PFSK-1 (cell line): Measurements from ENCODE around the gene RAG1.

Experiments used
- FOXP2 ChIP-seq: optimal IDR thresholded peaks from 2 replicates; pipeline ENCODE3; 2011; ENCODE audit warnings: borderline replicate concordance, control low read depth, inconsistent platforms; ENCODE audit not compliant: insufficient read depth; ENCODE audit errors: extremely low read length, extremely low read depth
- POLR2AphosphoS5 ChIP-seq: IDR thresholded peaks from 2 replicates; pipeline ENCODE4 v1.6.1; 2012; ENCODE audit warnings: low read depth, mild to moderate bottlenecking, control low read depth, low read length, moderate library complexity
- REST ChIP-seq, 2 experiments: IDR thresholded peaks; 2 replicates each; pipeline versions ENCODE4 v1.6.1 to v1.8.0; 2011 to 2012; ENCODE audit warnings: low read depth in 2 of 2, low read length in 2 of 2, control low read depth in 1 of 2, inconsistent platforms in 1 of 2, mild to moderate bottlenecking in 1 of 2, moderate library complexity in 1 of 2; ENCODE audit not compliant: insufficient read depth in 1 of 2
- SIN3A ChIP-seq: IDR thresholded peaks from 2 replicates; pipeline ENCODE4 v1.6.1; 2012; ENCODE audit warnings: mild to moderate bottlenecking, low read length, moderate library complexity, borderline replicate concordance; ENCODE audit not compliant: insufficient read depth
- TAF1 ChIP-seq: IDR thresholded peaks from 2 replicates; pipeline ENCODE4 v1.6.1; 2012; ENCODE audit warnings: low read length, control low read depth, borderline replicate concordance; ENCODE audit not compliant: insufficient read depth

The RAG1 gene

GRCh38 chr11:36618363-36619047 lies 50.7 kb downstream of the RAG1 start:
- TF ChIP-seq SIN3A (no peak), FOXP2 (no peak), POLR2AphosphoS5 (no peak), TAF1 (no peak), REST (IDR thresholded peaks at IDR 0.05; ENCODE audit: insufficient read depth in 1 of 2, low read depth in 2 of 2, low read length in 2 of 2) (no peak)

GRCh38 chr11:36619502-36619901 lies 51.7 kb downstream of the RAG1 start:
- TF ChIP-seq REST (IDR thresholded peaks at IDR 0.05; ENCODE audit: insufficient read depth in 1 of 2, low read depth in 2 of 2, low read length in 2 of 2) (no peak), SIN3A (no peak), FOXP2 (no peak), POLR2AphosphoS5 (no peak), TAF1 (no peak)

- TF ChIP-seq SIN3A (no peak), TAF1 (no peak), REST (IDR thresholded peaks at IDR 0.05; ENCODE audit: insufficient read depth in 1 of 2, low read depth in 2 of 2, low read length in 2 of 2) (no peak), FOXP2 (no peak), POLR2AphosphoS5 (no peak)
Measured at GRCh38 chr11:36620246-36620645, 52.4 kb downstream of the RAG1 start.

- TF ChIP-seq SIN3A (no peak), POLR2AphosphoS5 (no peak), REST (IDR thresholded peaks at IDR 0.05; ENCODE audit: insufficient read depth in 1 of 2, low read depth in 2 of 2, low read length in 2 of 2) (no peak), TAF1 (no peak), FOXP2 (no peak)
Measured at GRCh38 chr11:36622431-36623136, 54.8 kb downstream of the RAG1 start.
